Measurements from ENCODE around the gene THAP6.

GRCh38 chr4:75511841-75512240 is 2.4 kb upstream of the THAP6 start:
- no peak for TF ChIP-seq POLR2A (IDR thresholded peaks at IDR 0.05)
- no peak for TF ChIP-seq CTCF (IDR thresholded peaks at IDR 0.05)

All from esophagus squamous epithelium (tissue), 4 donors.